ENCODE data around the gene NDE1.

Gene NDE1

GRCh38 chr16:15682105-15682570 is 32.1 kb downstream of the NDE1 start:
- no peak overlapping the region for H3K4me3 ChIP-seq (IDR thresholded peaks at IDR 0.05; ENCODE audit: insufficient read depth, low read depth, low read length)
- H3K4me1 ChIP-seq (ENCODE audit: low read depth, poor library complexity, severe bottlenecking): no peaks in the 10 kb centered on the region
- H3K27ac ChIP-seq: 0 out of 2 replicates have a peak overlapping the region, but pooled peaks have one; percentile 7
- H2AFZ ChIP-seq (ENCODE audit: low read depth): no peak overlapping the region
- no peaks in the 10 kb centered on the region for H3K27me3 ChIP-seq (ENCODE audit: insufficient read depth, low read depth)
- H4K20me1 ChIP-seq (ENCODE audit: insufficient read depth): no peaks in the 10 kb centered on the region
- TF ChIP-seq CTCF (conservative IDR thresholded peaks at IDR 0.05; ENCODE audit: low read depth, low read length): peak; percentile 72
- no peak overlapping the region for H3K4me2 ChIP-seq
- peaks cover 3% of the 10 kb centered on the region; the same call in 1 of the 2 replicates for H3K36me3 ChIP-seq (ENCODE audit: insufficient read depth)
- H3K79me2 ChIP-seq (ENCODE audit: insufficient read depth, low read depth): no peaks in the 10 kb centered on the region
- H3K9ac ChIP-seq: no peak overlapping the region

DNA sequence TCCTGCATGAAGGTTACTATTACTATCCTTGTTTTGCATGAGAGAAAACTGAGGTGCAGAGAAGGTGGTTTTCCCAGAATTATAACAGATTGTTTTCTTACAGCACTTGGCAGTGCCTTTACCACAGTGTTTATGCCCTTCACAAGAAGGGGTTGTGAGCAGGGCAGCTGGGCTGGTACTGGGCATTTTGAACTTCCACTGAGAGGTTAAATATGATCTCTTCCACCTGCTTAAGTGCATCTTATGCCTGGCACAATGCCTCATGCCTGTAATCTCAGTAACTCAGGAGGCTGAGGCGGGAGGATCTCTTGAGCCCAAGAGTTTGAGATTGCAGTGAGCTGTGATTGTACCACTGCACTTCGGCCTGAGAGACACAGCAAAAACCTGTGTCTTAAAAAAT is 36.2 kb downstream of the NDE1 start:
- no peak overlapping the region for H3K4me3 ChIP-seq (IDR thresholded peaks at IDR 0.05; ENCODE audit: insufficient read depth, low read depth, low read length)
- TF ChIP-seq CTCF (conservative IDR thresholded peaks at IDR 0.05; ENCODE audit: low read depth, low read length): no peak
- no peak overlapping the region for H3K27ac ChIP-seq
- no peak overlapping the region for H3K4me2 ChIP-seq
- H2AFZ ChIP-seq (ENCODE audit: low read depth): no peak overlapping the region
- H4K20me1 ChIP-seq (ENCODE audit: insufficient read depth): no peaks in the 10 kb centered on the region
- H3K4me1 ChIP-seq (ENCODE audit: low read depth, poor library complexity, severe bottlenecking): no peaks in the 10 kb centered on the region
- H3K9ac ChIP-seq: no peak overlapping the region
- no peaks in the 10 kb centered on the region for H3K27me3 ChIP-seq (ENCODE audit: insufficient read depth, low read depth)
- peaks cover 3% of the 10 kb centered on the region; the same call in 1 of the 2 replicates for H3K36me3 ChIP-seq (ENCODE audit: insufficient read depth)
- H3K79me2 ChIP-seq (ENCODE audit: insufficient read depth, low read depth): no peaks in the 10 kb centered on the region

GRCh38 chr16:15689290-15689689 is 39.2 kb downstream of the NDE1 start:
- Histone ChIP-seq H3K27me3 (ENCODE audit: insufficient read depth, low read depth) (no peaks in the 10 kb centered on the region), H3K4me3 (IDR thresholded peaks at IDR 0.05; ENCODE audit: insufficient read depth, low read depth, low read length) (no peak overlapping the region), H3K36me3 (ENCODE audit: insufficient read depth) (no peaks in the 10 kb centered on the region), H3K79me2 (ENCODE audit: insufficient read depth, low read depth) (no peaks in the 10 kb centered on the region), H3K27ac (no peak overlapping the region), H3K4me2 (no peak overlapping the region), H2AFZ (ENCODE audit: low read depth) (no peak overlapping the region), H3K4me1 (ENCODE audit: low read depth, poor library complexity, severe bottlenecking) (no peaks in the 10 kb centered on the region), H3K9ac (no peak overlapping the region), H4K20me1 (ENCODE audit: insufficient read depth) (no peaks in the 10 kb centered on the region)
- TF ChIP-seq CTCF (conservative IDR thresholded peaks at IDR 0.05; ENCODE audit: low read depth, low read length): no peak

- Histone ChIP-seq H3K27ac (no peak overlapping the region), H3K9ac (no peak overlapping the region)
Observed at GRCh38 chr16:15690296-15690695, 40.3 kb downstream of the NDE1 start.

More at GRCh38 chr16:15690296-15690695, 40.3 kb downstream of the NDE1 start:
- Histone ChIP-seq H3K4me1 (ENCODE audit: low read depth, poor library complexity, severe bottlenecking) (no peaks in the 10 kb centered on the region), H3K36me3 (ENCODE audit: insufficient read depth) (no peaks in the 10 kb centered on the region), H3K4me3 (IDR thresholded peaks at IDR 0.05; ENCODE audit: insufficient read depth, low read depth, low read length) (no peak overlapping the region), H3K27me3 (ENCODE audit: insufficient read depth, low read depth) (no peaks in the 10 kb centered on the region), H3K4me2 (no peak overlapping the region), H2AFZ (ENCODE audit: low read depth) (no peak overlapping the region), H3K79me2 (ENCODE audit: insufficient read depth, low read depth) (no peaks in the 10 kb centered on the region), H4K20me1 (ENCODE audit: insufficient read depth) (no peaks in the 10 kb centered on the region)
- no peak for TF ChIP-seq CTCF (conservative IDR thresholded peaks at IDR 0.05; ENCODE audit: low read depth, low read length)
